Measurements from ENCODE around the gene TRMT1. TPM values are rescaled to one million over a fixed set of nuclear protein-coding genes. Genes with fewer than 3 reads are reported as not detected.

Gene TRMT1
- total RNA-seq, 1 experiment from 2014 or later = 91.8 TPM

- intact Hi-C loops (cut with micrococcal nuclease) = loop anchor here (10.0 kb wide), 1 partner anchor 669 kb away; no protein-coding TSS in a partner anchor
- no peaks in the 10 kb centered on the region for H3K36me3 ChIP-seq (ENCODE audit: low read depth, low read length)
- H3K79me2 ChIP-seq (ENCODE audit: low read length) = peaks cover 31% of the 10 kb centered on the region
- peak overlapping the region; percentile 95 for H3K9ac ChIP-seq (ENCODE audit: low read length)
- H3K27me3 ChIP-seq (ENCODE audit: low read length) = no peaks in the 10 kb centered on the region
- ATAC-seq (no peak), DNase-seq (peak; percentile 75)
- CTCF ChIA-PET = interaction anchor here (1.0 to 1.1 kb wide), 2 partner anchors 10 to 83 kb away, joined by 3 to 5 read pairs; no protein-coding TSS in a partner anchor
- H3K4me2 ChIP-seq (ENCODE audit: low read length) = peak overlapping the region; percentile 82
- peak overlapping the region; percentile 51; the same call in 1 of the 2 replicates for H3K4me3 ChIP-seq (ENCODE audit: low read length)
- no peak for TF ChIP-seq EZH2 (IDR thresholded peaks at IDR 0.05; ENCODE audit: low read length, unreplicated experiment)
- TF ChIP-seq CTCF (conservative IDR thresholded peaks at IDR 0.05; ENCODE audit: low read depth, low read length) = no peak
- TF ChIP-seq EZH2phosphoT487 (IDR thresholded peaks at IDR 0.05; ENCODE audit: borderline replicate concordance, low read length) = no peak
- no peaks in the 10 kb centered on the region for H3K9me3 ChIP-seq (ENCODE audit: low read length)
- H3K9me2 ChIP-seq (replicated peaks; ENCODE audit: low read length) = no peaks in the 10 kb centered on the region
- TSS peak; percentile 8 for BruUV-seq (replicated peaks)
- POLR2A ChIA-PET (ENCODE audit: unreplicated experiment) = interaction anchor here (0.6 to 1.0 kb wide), 2 partner anchors 10 to 78 kb away, joined by 4 to 6 read pairs; no protein-coding TSS in a partner anchor
- H3F3A ChIP-seq (ENCODE audit: low read length, unreplicated experiment) = peaks cover 11% of the 10 kb centered on the region
- peak overlapping the region; percentile 97 for H3K27ac ChIP-seq (ENCODE audit: low read length)
- peaks cover 89% of the 10 kb centered on the region for H3K4me1 ChIP-seq (ENCODE audit: insufficient read depth, low read length)
- no peaks in the 10 kb centered on the region for H4K20me1 ChIP-seq (ENCODE audit: low read length)
- H2AFZ ChIP-seq (ENCODE audit: low read length) = 0 out of 2 replicates have a peak overlapping the region, but pooled peaks have one; percentile 66
These were observed 48.8 kb upstream of the TRMT1 start for GRCh38 chr19:13165162-13165997.

GRCh38 chr19:13164343-13165161 lies 48.0 kb upstream of the TRMT1 start:
- intact Hi-C loops (cut with micrococcal nuclease) = loop anchor here (10.0 kb wide), 1 partner anchor 670 kb away; no protein-coding TSS in a partner anchor
- H3K9me2 ChIP-seq (replicated peaks; ENCODE audit: low read length) = no peaks in the 10 kb centered on the region
- H3K4me3 ChIP-seq (ENCODE audit: low read length) = peak overlapping the region; percentile 51
- H3K36me3 ChIP-seq (ENCODE audit: low read depth, low read length) = no peaks in the 10 kb centered on the region
- H4K20me1 ChIP-seq (ENCODE audit: low read length) = no peaks in the 10 kb centered on the region
- CTCF ChIA-PET = interaction anchor here (0.6 to 1.1 kb wide), 4 partner anchors 9 to 235 kb away, joined by 3 to 5 read pairs (median 4); no protein-coding TSS in a partner anchor
- H3K4me1 ChIP-seq (ENCODE audit: insufficient read depth, low read length) = peaks cover 81% of the 10 kb centered on the region
- BruUV-seq (replicated peaks) = no TSS peak
- peaks cover 11% of the 10 kb centered on the region for H3F3A ChIP-seq (ENCODE audit: low read length, unreplicated experiment)
- POLR2A ChIA-PET (ENCODE audit: unreplicated experiment) = interaction anchor here (0.6 to 1.1 kb wide), 4 partner anchors 9 to 79 kb away, joined by 3 to 6 read pairs (median 4); no protein-coding TSS in a partner anchor
- H3K79me2 ChIP-seq (ENCODE audit: low read length) = peaks cover 31% of the 10 kb centered on the region
- H3K27ac ChIP-seq (ENCODE audit: low read length) = peak overlapping the region; percentile 97
- peak overlapping the region; percentile 95 for H3K9ac ChIP-seq (ENCODE audit: low read length)
- H3K4me2 ChIP-seq (ENCODE audit: low read length) = peak overlapping the region; percentile 82
- peak; percentile 75 for DNase-seq
- peak; percentile 5 for ATAC-seq
- peak overlapping the region; percentile 66 for H2AFZ ChIP-seq (ENCODE audit: low read length)
- H3K27me3 ChIP-seq (ENCODE audit: low read length) = no peaks in the 10 kb centered on the region
- H3K9me3 ChIP-seq (ENCODE audit: low read length) = no peaks in the 10 kb centered on the region
- no peak for TF ChIP-seq EZH2 (IDR thresholded peaks at IDR 0.05; ENCODE audit: low read length, unreplicated experiment)

Data from PC-3 (cell line).